ENCODE results near the gene SFMBT2. TPM values are rescaled to one million over a fixed set of nuclear protein-coding genes. Genes with fewer than 3 reads are reported as not detected.

SFMBT2 gene
- total RNA-seq, 1 experiment from 2014 or later: not detected

DNA sequence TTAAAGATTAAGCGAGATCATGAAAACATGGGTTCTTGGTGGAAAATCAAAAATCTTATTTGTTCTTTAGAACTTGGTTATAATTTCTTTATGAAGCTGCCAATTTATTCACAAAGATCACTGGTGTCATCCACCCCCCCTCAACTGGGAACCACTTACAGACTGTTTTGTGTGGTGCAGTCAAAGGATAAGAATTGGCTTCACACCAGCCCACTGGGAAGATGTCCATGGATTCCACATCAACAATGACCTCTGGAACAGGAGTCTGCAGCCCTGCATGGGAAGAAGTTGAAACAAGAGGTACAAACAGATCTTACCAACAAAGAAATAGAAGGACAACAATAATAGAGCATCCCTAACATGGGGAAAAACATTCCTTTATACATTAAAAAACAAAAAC is 205.2 kb downstream of the SFMBT2 start:
- peaks cover 11% of the 10 kb centered on the region for H3K9me3 Mint-ChIP-seq (ENCODE audit: unreplicated experiment)
- no peaks in the 10 kb centered on the region for H3K36me3 Mint-ChIP-seq (ENCODE audit: insufficient read depth, unreplicated experiment)
- H3K4me3 ChIP-seq (ENCODE audit: low read depth, low read length): no peak overlapping the region
- ChIA-PET CTCF (no interaction called here), POLR2A (no interaction called here)
- H3K36me3 ChIP-seq (ENCODE audit: control insufficient read depth, insufficient read depth, low read length): no peaks in the 10 kb centered on the region
- H3K4me1 Mint-ChIP-seq (ENCODE audit: low read depth, unreplicated experiment): no peaks in the 10 kb centered on the region
- no peak overlapping the region for H3K27ac Mint-ChIP-seq (ENCODE audit: unreplicated experiment)
- no peaks in the 10 kb centered on the region for H3K27me3 ChIP-seq (replicated peaks; ENCODE audit: control insufficient read depth, insufficient read depth, low read length)
- no peak overlapping the region for H3K4me3 Mint-ChIP-seq (ENCODE audit: unreplicated experiment)
- DNase-seq: no peak
- H3K9me3 ChIP-seq: 0 out of 2 replicates have a peak, but pooled peaks cover 3% of the 10 kb centered on the region
- peaks cover 8% of the 10 kb centered on the region for H3K4me1 ChIP-seq
- intact Hi-C loops (cut with micrococcal nuclease; ENCODE audit: unreplicated experiment): no loop called here
- BruUV-seq (replicated peaks): no TSS peak
- TF ChIP-seq, protein P1, sequence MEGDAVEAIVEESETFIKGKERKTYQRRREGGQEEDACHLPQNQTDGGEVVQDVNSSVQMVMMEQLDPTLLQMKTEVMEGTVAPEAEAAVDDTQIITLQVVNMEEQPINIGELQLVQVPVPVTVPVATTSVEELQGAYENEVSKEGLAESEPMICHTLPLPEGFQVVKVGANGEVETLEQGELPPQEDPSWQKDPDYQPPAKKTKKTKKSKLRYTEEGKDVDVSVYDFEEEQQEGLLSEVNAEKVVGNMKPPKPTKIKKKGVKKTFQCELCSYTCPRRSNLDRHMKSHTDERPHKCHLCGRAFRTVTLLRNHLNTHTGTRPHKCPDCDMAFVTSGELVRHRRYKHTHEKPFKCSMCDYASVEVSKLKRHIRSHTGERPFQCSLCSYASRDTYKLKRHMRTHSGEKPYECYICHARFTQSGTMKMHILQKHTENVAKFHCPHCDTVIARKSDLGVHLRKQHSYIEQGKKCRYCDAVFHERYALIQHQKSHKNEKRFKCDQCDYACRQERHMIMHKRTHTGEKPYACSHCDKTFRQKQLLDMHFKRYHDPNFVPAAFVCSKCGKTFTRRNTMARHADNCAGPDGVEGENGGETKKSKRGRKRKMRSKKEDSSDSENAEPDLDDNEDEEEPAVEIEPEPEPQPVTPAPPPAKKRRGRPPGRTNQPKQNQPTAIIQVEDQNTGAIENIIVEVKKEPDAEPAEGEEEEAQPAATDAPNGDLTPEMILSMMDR (IDR thresholded peaks at IDR 0.05; ENCODE audit: insufficient read depth in 1 of 2, low read depth in 1 of 2, low read length in 1 of 2, severe bottlenecking in 1 of 2, unreplicated experiment in 1 of 2): no peak
- H3K27me3 Mint-ChIP-seq (ENCODE audit: insufficient read depth, unreplicated experiment): peaks cover 15% of the 10 kb centered on the region

GRCh38 chr10:7202793-7203355 is 208.0 kb downstream of the SFMBT2 start:
- Histone ChIP-seq H3K4me1 (peaks cover 8% of the 10 kb centered on the region), H3K9me3 (0 out of 2 replicates have a peak, but pooled peaks cover 3% of the 10 kb centered on the region), H3K27me3 (replicated peaks; ENCODE audit: control insufficient read depth, insufficient read depth, low read length) (no peaks in the 10 kb centered on the region), H3K4me3 (ENCODE audit: low read depth, low read length) (no peak overlapping the region), H3K36me3 (ENCODE audit: control insufficient read depth, insufficient read depth, low read length) (no peaks in the 10 kb centered on the region)
- no peak for DNase-seq
- POLR2A ChIA-PET: no interaction called here
- H3K4me1 Mint-ChIP-seq (ENCODE audit: low read depth, unreplicated experiment): no peaks in the 10 kb centered on the region
- H3K27ac Mint-ChIP-seq (ENCODE audit: unreplicated experiment): no peak overlapping the region
- TF ChIP-seq, protein P1 (IDR thresholded peaks at IDR 0.05; ENCODE audit: insufficient read depth in 1 of 2, low read depth in 1 of 2, low read length in 1 of 2, severe bottlenecking in 1 of 2, unreplicated experiment in 1 of 2): no peak
- H3K27me3 Mint-ChIP-seq (ENCODE audit: insufficient read depth, unreplicated experiment): peaks cover 22% of the 10 kb centered on the region
- no TSS peak for BruUV-seq (replicated peaks)
- H3K9me3 Mint-ChIP-seq (ENCODE audit: unreplicated experiment): peaks cover 11% of the 10 kb centered on the region
- intact Hi-C loops (cut with micrococcal nuclease; ENCODE audit: unreplicated experiment): no loop called here
- H3K4me3 Mint-ChIP-seq (ENCODE audit: unreplicated experiment): no peak overlapping the region
- CTCF ChIA-PET: interaction anchor here (0.6 kb wide), 1 partner anchor 273 kb away, joined by 3 read pairs; no protein-coding TSS in a partner anchor
- no peaks in the 10 kb centered on the region for H3K36me3 Mint-ChIP-seq (ENCODE audit: insufficient read depth, unreplicated experiment)

- Mint-ChIP-seq H3K27ac (ENCODE audit: unreplicated experiment) (no peak overlapping the region), H3K9me3 (ENCODE audit: unreplicated experiment) (peaks cover 25% of the 10 kb centered on the region), H3K36me3 (ENCODE audit: insufficient read depth, unreplicated experiment) (no peaks in the 10 kb centered on the region), H3K4me1 (ENCODE audit: low read depth, unreplicated experiment) (no peaks in the 10 kb centered on the region), H3K27me3 (ENCODE audit: insufficient read depth, unreplicated experiment) (peaks cover 15% of the 10 kb centered on the region), H3K4me3 (ENCODE audit: unreplicated experiment) (no peak overlapping the region)
- peaks cover 8% of the 10 kb centered on the region for H3K4me1 ChIP-seq
- intact Hi-C loops (cut with micrococcal nuclease; ENCODE audit: unreplicated experiment): no loop called here
- TF ChIP-seq, protein P1 (IDR thresholded peaks at IDR 0.05; ENCODE audit: insufficient read depth in 1 of 2, low read depth in 1 of 2, low read length in 1 of 2, severe bottlenecking in 1 of 2, unreplicated experiment in 1 of 2): no peak
- DNase-seq: no peak
- BruUV-seq (replicated peaks): no TSS peak
- no peaks in the 10 kb centered on the region for H3K36me3 ChIP-seq (ENCODE audit: control insufficient read depth, insufficient read depth, low read length)
- no peaks in the 10 kb centered on the region; the same call in 1 of the 2 replicates for H3K9me3 ChIP-seq
- H3K27me3 ChIP-seq (replicated peaks; ENCODE audit: control insufficient read depth, insufficient read depth, low read length): no peaks in the 10 kb centered on the region
- POLR2A ChIA-PET: no interaction called here
- CTCF ChIA-PET: no interaction called here
- H3K4me3 ChIP-seq (ENCODE audit: low read depth, low read length): no peak overlapping the region
Observed at GRCh38 chr10:7199152-7199760, 211.6 kb downstream of the SFMBT2 start.

All from Caco-2 (cell line).